ENCODE measurements around the gene NCR2.

- TF ChIP-seq JUND (IDR thresholded peaks at IDR 0.05) = no peak
- TF ChIP-seq POLR2AphosphoS5 (IDR thresholded peaks at IDR 0.05; ENCODE audit: low read depth, low read length) = no peak
- no peak for TF ChIP-seq CTCF (IDR thresholded peaks at IDR 0.05 in 2 of 3, conservative IDR thresholded peaks at IDR 0.05 in 1 of 3; ENCODE audit: borderline replicate concordance in 1 of 3, insufficient read depth in 1 of 3, low read depth in 2 of 3, low read length in 2 of 3)
- TF ChIP-seq POLR2A (IDR thresholded peaks at IDR 0.05; ENCODE audit: borderline replicate concordance, extremely low read depth, insufficient read depth, insufficient read length) = no peak
- TF ChIP-seq EZH2phosphoT487 (IDR thresholded peaks at IDR 0.05; ENCODE audit: borderline replicate concordance) = no peak
- no peak for TF ChIP-seq EGR1 (IDR thresholded peaks at IDR 0.05; ENCODE audit: low read depth)
- no peak for TF ChIP-seq CEBPB (IDR thresholded peaks at IDR 0.05; ENCODE audit: low read depth)
- TF ChIP-seq REST (IDR thresholded peaks at IDR 0.05; ENCODE audit: low read depth) = no peak
- TF ChIP-seq ZBTB33 (IDR thresholded peaks at IDR 0.05; ENCODE audit: extremely low read depth, insufficient replicate concordance, low read length) = no peak
- TF ChIP-seq, protein P1, sequence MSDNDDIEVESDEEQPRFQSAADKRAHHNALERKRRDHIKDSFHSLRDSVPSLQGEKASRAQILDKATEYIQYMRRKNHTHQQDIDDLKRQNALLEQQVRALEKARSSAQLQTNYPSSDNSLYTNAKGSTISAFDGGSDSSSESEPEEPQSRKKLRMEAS (IDR thresholded peaks at IDR 0.05) = no peak
Observed at GRCh38 chr6:41335943-41336342, 535 bp downstream of the NCR2 start.
